HepG2 (cell line): Measurements from ENCODE around the gene LCA5. TPM values are rescaled to one million over a fixed set of nuclear protein-coding genes. Genes with fewer than 3 reads are reported as not detected.

Experiments used
- ARNT ChIP-seq: fragments of 450-650 bp; IDR thresholded peaks from 2 replicates; pipeline ENCODE4 v1.6.1; 2017
- CAMTA2 ChIP-seq: sonication (generic); formaldehyde crosslinking; IDR thresholded peaks from 2 replicates; pipeline ENCODE4 v1.4.0; 2020; ENCODE audit warnings: mild to moderate bottlenecking, missing genetic modification reagents, borderline replicate concordance
- NONO ChIP-seq, 2 experiments: fragments of 450-650 bp in 1 of 2; sonication (generic) in 1 of 2; formaldehyde crosslinking in 1 of 2; IDR thresholded peaks in 1 of 2; conservative IDR thresholded peaks in 1 of 2; 2 replicates each; pipeline versions ENCODE4 v1.6.1 to v1.8.0; 2017 to 2022; ENCODE audit warnings: mild to moderate bottlenecking in 1 of 2, missing genetic modification reagents in 1 of 2, moderate library complexity in 1 of 2
- NR3C1 ChIP-seq: sonication (generic); formaldehyde crosslinking; IDR thresholded peaks from 2 replicates; pipeline ENCODE4 v1.4.0; 2020; ENCODE audit warnings: missing genetic modification reagents
- POLR2A ChIP-seq, 2 experiments: IDR thresholded peaks; 2 replicates each; pipeline ENCODE4 v1.6.1; 2011; ENCODE audit warnings: low read depth in 2 of 2, low read length in 2 of 2, mild to moderate bottlenecking in 1 of 2, moderate library complexity in 1 of 2; ENCODE audit not compliant: insufficient read depth in 1 of 2
- RARG ChIP-seq: sonication (generic); formaldehyde crosslinking; IDR thresholded peaks from 2 replicates; pipeline ENCODE4 v1.4.0; 2020; ENCODE audit warnings: low read depth, mild to moderate bottlenecking, missing genetic modification reagents
- RNF219 ChIP-seq: sonication (generic); formaldehyde crosslinking; IDR thresholded peaks from 2 replicates; pipeline ENCODE4 v1.5.0; 2020; ENCODE audit warnings: mild to moderate bottlenecking, missing genetic modification reagents
- TFAP4 ChIP-seq: sonication (generic); IDR thresholded peaks from 2 replicates; pipeline ENCODE4 v1.6.1; 2016; ENCODE audit warnings: low read depth, borderline replicate concordance
- UBTF ChIP-seq: sonication (generic); formaldehyde crosslinking; IDR thresholded peaks from 2 replicates; pipeline ENCODE4 v1.4.0; 2020; ENCODE audit warnings: mild to moderate bottlenecking, missing genetic modification reagents
- ZFP1 ChIP-seq: IDR thresholded peaks from 2 replicates; pipeline ENCODE4 v1.6.1; 2016
- ZFX ChIP-seq: sonication (generic); formaldehyde crosslinking; IDR thresholded peaks from 2 replicates; pipeline ENCODE4 v1.4.0; 2020; ENCODE audit warnings: mild to moderate bottlenecking, low read depth, missing genetic modification reagents, moderate library complexity
- ZNF572 ChIP-seq: sonication (generic); formaldehyde crosslinking; IDR thresholded peaks from 2 replicates; pipeline ENCODE4 v1.5.1; 2020; ENCODE audit warnings: mild to moderate bottlenecking, missing genetic modification reagents
- ZNF614 ChIP-seq: IDR thresholded peaks from 2 replicates; pipeline ENCODE4 v1.6.1; 2018; ENCODE audit warnings: missing biosample characterization, missing genetic modification reagents, inconsistent platforms, borderline replicate concordance
- ZNF780A ChIP-seq: sonication (generic); formaldehyde crosslinking; IDR thresholded peaks from 2 replicates; pipeline ENCODE4 v1.8.0; 2022; ENCODE audit warnings: mild to moderate bottlenecking, missing genetic modification reagents, moderate library complexity
- ZNF891 ChIP-seq: sonication (generic); formaldehyde crosslinking; IDR thresholded peaks from 2 replicates; pipeline ENCODE4 v1.5.0; 2020; ENCODE audit warnings: mild to moderate bottlenecking, missing genetic modification reagents
- polyA plus RNA-seq, 8 experiments: library from polyadenylated mRNA; depleted of rRNA in 3 of 8; stranded (reverse) in 7 of 8; unstranded in 1 of 8; fragments of >200 nt; fragmentation: Illumina TruSeq in 4 of 8; extraction: Trizol in 4 of 8; gene quantifications; 2 replicates each; pipeline versions ENCODE4 v1.2.1 to v1.2.3, GENCODE V29; 2011 to 2016; ENCODE audit warnings: low read depth in 4 of 8, missing spikeins in 1 of 8, mixed read lengths in 1 of 8; ENCODE audit not compliant: insufficient read depth in 1 of 8
- total RNA-seq, 5 experiments: library from RNA; depleted of rRNA; stranded (reverse); fragments of >200 nt; fragmentation: Illumina TruSeq; extraction: Trizol; gene quantifications; 2 replicates each; pipeline ENCODE4 v1.2.3, GENCODE V29; 2016; ENCODE audit warnings: low read depth in 1 of 5
- TF ChIP-seq, protein P1 (sequence below): sonication (generic); formaldehyde crosslinking; IDR thresholded peaks from 2 replicates; pipeline ENCODE4 v1.5.0; 2020; ENCODE audit warnings: missing genetic modification reagents
- TF ChIP-seq, protein P2 (sequence below): sonication (generic); formaldehyde crosslinking; IDR thresholded peaks from 2 replicates; pipeline ENCODE4 v1.4.0; 2020; ENCODE audit warnings: missing genetic modification reagents

The LCA5 gene
- total and polyA plus RNA-seq, 2 of the 13 experiments (the other 11 are each of a cell fraction or from before 2014, with no cell fraction given) = 0.84 to 4.6 TPM

GRCh38 chr6:79536954-79537747, at the start of gene LCA5 (continued):
- TF ChIP-seq RNF219 (CRISPR knock-in tag) = no peak
- TF ChIP-seq, protein P1, sequence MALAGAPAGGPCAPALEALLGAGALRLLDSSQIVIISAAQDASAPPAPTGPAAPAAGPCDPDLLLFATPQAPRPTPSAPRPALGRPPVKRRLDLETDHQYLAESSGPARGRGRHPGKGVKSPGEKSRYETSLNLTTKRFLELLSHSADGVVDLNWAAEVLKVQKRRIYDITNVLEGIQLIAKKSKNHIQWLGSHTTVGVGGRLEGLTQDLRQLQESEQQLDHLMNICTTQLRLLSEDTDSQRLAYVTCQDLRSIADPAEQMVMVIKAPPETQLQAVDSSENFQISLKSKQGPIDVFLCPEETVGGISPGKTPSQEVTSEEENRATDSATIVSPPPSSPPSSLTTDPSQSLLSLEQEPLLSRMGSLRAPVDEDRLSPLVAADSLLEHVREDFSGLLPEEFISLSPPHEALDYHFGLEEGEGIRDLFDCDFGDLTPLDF = no peak
- TF ChIP-seq ZNF780A = peak; percentile 47; the same call in 1 of the 2 replicates
- TF ChIP-seq RARG (CRISPR knock-in tag) = no peak
- peak; percentile 78 to 86 for TF ChIP-seq POLR2A (IDR thresholded peaks at IDR 0.05; ENCODE audit: insufficient read depth in 1 of 2, low read depth in 2 of 2, low read length in 2 of 2)
- TF ChIP-seq ARNT = no peak
- TF ChIP-seq ZFX = peak; percentile 91
- TF ChIP-seq ZNF572 (CRISPR knock-in tag) = peak; percentile 78; the same call in 1 of the 2 replicates
- TF ChIP-seq, protein P2, sequence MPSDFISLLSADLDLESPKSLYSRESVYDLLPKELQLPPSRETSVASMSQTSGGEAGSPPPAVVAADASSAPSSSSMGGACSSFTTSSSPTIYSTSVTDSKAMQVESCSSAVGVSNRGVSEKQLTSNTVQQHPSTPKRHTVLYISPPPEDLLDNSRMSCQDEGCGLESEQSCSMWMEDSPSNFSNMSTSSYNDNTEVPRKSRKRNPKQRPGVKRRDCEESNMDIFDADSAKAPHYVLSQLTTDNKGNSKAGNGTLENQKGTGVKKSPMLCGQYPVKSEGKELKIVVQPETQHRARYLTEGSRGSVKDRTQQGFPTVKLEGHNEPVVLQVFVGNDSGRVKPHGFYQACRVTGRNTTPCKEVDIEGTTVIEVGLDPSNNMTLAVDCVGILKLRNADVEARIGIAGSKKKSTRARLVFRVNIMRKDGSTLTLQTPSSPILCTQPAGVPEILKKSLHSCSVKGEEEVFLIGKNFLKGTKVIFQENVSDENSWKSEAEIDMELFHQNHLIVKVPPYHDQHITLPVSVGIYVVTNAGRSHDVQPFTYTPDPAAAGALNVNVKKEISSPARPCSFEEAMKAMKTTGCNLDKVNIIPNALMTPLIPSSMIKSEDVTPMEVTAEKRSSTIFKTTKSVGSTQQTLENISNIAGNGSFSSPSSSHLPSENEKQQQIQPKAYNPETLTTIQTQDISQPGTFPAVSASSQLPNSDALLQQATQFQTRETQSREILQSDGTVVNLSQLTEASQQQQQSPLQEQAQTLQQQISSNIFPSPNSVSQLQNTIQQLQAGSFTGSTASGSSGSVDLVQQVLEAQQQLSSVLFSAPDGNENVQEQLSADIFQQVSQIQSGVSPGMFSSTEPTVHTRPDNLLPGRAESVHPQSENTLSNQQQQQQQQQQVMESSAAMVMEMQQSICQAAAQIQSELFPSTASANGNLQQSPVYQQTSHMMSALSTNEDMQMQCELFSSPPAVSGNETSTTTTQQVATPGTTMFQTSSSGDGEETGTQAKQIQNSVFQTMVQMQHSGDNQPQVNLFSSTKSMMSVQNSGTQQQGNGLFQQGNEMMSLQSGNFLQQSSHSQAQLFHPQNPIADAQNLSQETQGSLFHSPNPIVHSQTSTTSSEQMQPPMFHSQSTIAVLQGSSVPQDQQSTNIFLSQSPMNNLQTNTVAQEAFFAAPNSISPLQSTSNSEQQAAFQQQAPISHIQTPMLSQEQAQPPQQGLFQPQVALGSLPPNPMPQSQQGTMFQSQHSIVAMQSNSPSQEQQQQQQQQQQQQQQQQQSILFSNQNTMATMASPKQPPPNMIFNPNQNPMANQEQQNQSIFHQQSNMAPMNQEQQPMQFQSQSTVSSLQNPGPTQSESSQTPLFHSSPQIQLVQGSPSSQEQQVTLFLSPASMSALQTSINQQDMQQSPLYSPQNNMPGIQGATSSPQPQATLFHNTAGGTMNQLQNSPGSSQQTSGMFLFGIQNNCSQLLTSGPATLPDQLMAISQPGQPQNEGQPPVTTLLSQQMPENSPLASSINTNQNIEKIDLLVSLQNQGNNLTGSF (CRISPR knock-in tag) = no peak
- no peak for TF ChIP-seq ZFP1 (CRISPR knock-in tag)
- TF ChIP-seq NR3C1 (CRISPR knock-in tag) = no peak
- TF ChIP-seq TFAP4 = 0 out of 2 replicates have a peak, but pooled peaks have one; percentile 11
- TF ChIP-seq ZNF614 (CRISPR knock-in tag) = no peak
- peak; percentile 90 for TF ChIP-seq UBTF (CRISPR knock-in tag)
- no peak for TF ChIP-seq NONO (IDR thresholded peaks at IDR 0.05)
- peak; percentile 71 for TF ChIP-seq NONO (CRISPR knock-in tag; conservative IDR thresholded peaks at IDR 0.05)
- TF ChIP-seq ZNF891 (CRISPR knock-in tag) = peak; percentile 95
- 0 out of 2 replicates have a peak, but pooled peaks have one; percentile 67 for TF ChIP-seq CAMTA2 (CRISPR knock-in tag)
